ENCODE measurements around the gene TMEM212. TPM values are rescaled to one million over a fixed set of nuclear protein-coding genes. Genes with fewer than 3 reads are reported as not detected.
A peak's percentile ranks its signal among the peaks of the same experiment; 100 is the strongest.

The TMEM212 gene
- total RNA-seq, 1 donor from 2014 or later: not detected

DNA sequence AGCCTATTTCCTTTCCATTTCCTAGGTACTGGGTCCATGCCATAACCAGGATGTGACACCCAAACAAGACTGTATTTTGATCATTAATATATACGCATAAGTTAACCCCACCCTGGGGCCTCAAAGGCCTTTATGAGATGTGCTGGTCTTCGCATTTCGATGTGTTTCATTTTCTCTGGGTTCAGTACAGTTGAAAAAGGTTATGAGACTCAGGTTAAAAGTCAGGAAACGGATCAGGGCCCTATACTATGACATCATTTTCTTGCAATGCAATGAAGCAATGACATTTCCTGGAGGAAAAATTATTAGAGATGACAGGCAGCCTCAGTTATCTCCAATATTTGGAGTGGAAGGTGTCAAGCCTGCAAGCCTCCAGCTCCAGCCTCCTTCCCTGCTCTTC lies 31.7 kb downstream of the TMEM212 start:
- H3K9me3 ChIP-seq: no peaks in the 10 kb centered on the region
- TF ChIP-seq CTCF (IDR thresholded peaks at IDR 0.05): no peak
- H3K27me3 ChIP-seq: no peaks in the 10 kb centered on the region
- intact Hi-C loops (cut with DNase I): no loop called here
- H3K4me1 ChIP-seq: peaks cover 45% of the 10 kb centered on the region
- no peak overlapping the region for H3K4me3 ChIP-seq
- DNase-seq: no peak
- H3K27ac ChIP-seq: peak overlapping the region; percentile 66
- ATAC-seq: no peak
- no peaks in the 10 kb centered on the region for H3K36me3 ChIP-seq

- Histone ChIP-seq H3K4me3 (no peak overlapping the region), H3K27me3 (no peaks in the 10 kb centered on the region), H3K9me3 (no peaks in the 10 kb centered on the region), H3K4me1 (peaks cover 45% of the 10 kb centered on the region), H3K36me3 (no peaks in the 10 kb centered on the region), H3K27ac (peak overlapping the region; percentile 66)
- intact Hi-C loops (cut with DNase I): no loop called here
- ATAC-seq (peak; percentile 61), DNase-seq (no peak)
- no peak for TF ChIP-seq CTCF (IDR thresholded peaks at IDR 0.05)
These were observed 32.8 kb downstream of the TMEM212 start for GRCh38 chr3:171875923-171876412.

GRCh38 chr3:171876680-171877147 lies 33.6 kb downstream of the TMEM212 start:
- DNase-seq: no peak
- Histone ChIP-seq H3K36me3 (no peaks in the 10 kb centered on the region), H3K27ac (no peak overlapping the region), H3K4me3 (no peak overlapping the region), H3K27me3 (no peaks in the 10 kb centered on the region), H3K9me3 (no peaks in the 10 kb centered on the region), H3K4me1 (peaks cover 45% of the 10 kb centered on the region)
- no peak for ATAC-seq
- no peak for TF ChIP-seq CTCF (IDR thresholded peaks at IDR 0.05)
- intact Hi-C loops (cut with DNase I): no loop called here

GRCh38 chr3:171878461-171879225 lies 35.5 kb downstream of the TMEM212 start:
- Histone ChIP-seq H3K27me3 (no peaks in the 10 kb centered on the region), H3K9me3 (no peaks in the 10 kb centered on the region), H3K27ac (no peak overlapping the region), H3K4me3 (no peak overlapping the region), H3K36me3 (no peaks in the 10 kb centered on the region), H3K4me1 (peaks cover 45% of the 10 kb centered on the region)
- DNase-seq (no peak), ATAC-seq (peak; percentile 54)
- intact Hi-C loops (cut with DNase I): no loop called here
- TF ChIP-seq CTCF (IDR thresholded peaks at IDR 0.05): no peak

DNA sequence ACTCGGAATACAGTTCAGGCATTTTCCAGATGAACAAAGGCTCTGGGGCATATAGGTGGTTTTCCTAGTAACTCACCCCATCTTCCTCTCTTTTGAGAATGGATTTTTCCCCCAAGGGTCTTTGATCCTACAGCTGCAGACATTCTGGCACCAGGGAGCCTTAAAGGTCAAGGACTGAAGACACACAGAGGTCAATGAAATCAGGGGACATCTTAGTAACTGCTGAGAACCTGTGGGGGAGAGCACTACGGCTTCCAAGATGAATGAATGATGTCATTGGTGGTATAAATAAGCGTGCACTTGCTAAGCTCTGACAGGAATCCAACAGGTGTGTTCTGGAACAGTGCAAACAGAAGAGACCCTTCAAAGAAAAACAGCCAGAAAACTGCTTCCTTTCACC lies 36.3 kb downstream of the TMEM212 start:
- H3K27ac ChIP-seq: no peak overlapping the region
- H3K9me3 ChIP-seq: no peaks in the 10 kb centered on the region
- no peaks in the 10 kb centered on the region for H3K36me3 ChIP-seq
- H3K4me1 ChIP-seq: peaks cover 36% of the 10 kb centered on the region
- no peak overlapping the region for H3K4me3 ChIP-seq
- no peaks in the 10 kb centered on the region for H3K27me3 ChIP-seq
- no peak for TF ChIP-seq CTCF (IDR thresholded peaks at IDR 0.05)
- intact Hi-C loops (cut with DNase I): no loop called here
- DNase-seq (no peak), ATAC-seq (no peak)
